Ascending aorta (tissue), 2 donors: ENCODE measurements around the gene XRN2. TPM values are rescaled to one million over a fixed set of nuclear protein-coding genes. Genes with fewer than 3 reads are reported as not detected.

Experiments used
- DNase-seq, 2 donors: peaks; one replicate each; pipeline ENCODE4 v3.0.0-alpha.2; 2019; ENCODE audit warnings: low spot score in 2 of 2
- H3K27ac ChIP-seq, 2 donors: fragments of 200-600 bp; sonication (generic); one replicate each; pipeline ENCODE4 v1.5.1; 2016 to 2017; ENCODE audit warnings: mild to moderate bottlenecking in 1 of 2
- H3K27me3 ChIP-seq: fragments of 200-600 bp; sonication (generic); one replicate; pipeline ENCODE4 v1.5.1; 2017
- H3K36me3 ChIP-seq, 2 donors: fragments of 200-600 bp; sonication (generic); one replicate each; pipeline ENCODE4 v1.5.1; 2016
- H3K4me1 ChIP-seq, 2 donors: fragments of 200-600 bp; sonication (generic); one replicate each; pipeline ENCODE4 v1.5.1; 2016 to 2017; ENCODE audit warnings: mild to moderate bottlenecking in 1 of 2
- H3K4me3 ChIP-seq, 2 donors: fragments of 200-600 bp; sonication (generic); one replicate each; pipeline ENCODE4 v1.5.1; 2016 to 2017; ENCODE audit warnings: mild to moderate bottlenecking in 1 of 2
- H3K9me3 ChIP-seq, 2 donors: fragments of 200-600 bp; sonication (generic); one replicate each; pipeline ENCODE4 v1.5.1; 2016
- intact Hi-C: fragments of 100-400 bp; cut with DNase I; formaldehyde crosslinking; loops from one replicate; pipeline ENCODE4 v1.15.1; 2023
- total RNA-seq: library from RNA; depleted of rRNA; stranded (reverse); fragments of >200 nt; gene quantifications from one replicate; pipeline ENCODE4 v1.1.0, GENCODE V29; 2016
- TF ChIP-seq, protein P1 (sequence below), 3 experiments: fragments of 200-600 bp in 2 of 3; fragments of 450-650 bp in 1 of 3; sonication (generic) in 2 of 3; IDR thresholded peaks; one replicate each; pipeline ENCODE4 v1.5.1; 2016 to 2019; ENCODE audit warnings: antibody characterized with exemption in 3 of 3, mild to moderate bottlenecking in 1 of 3, moderate library complexity in 1 of 3

The XRN2 gene
- total RNA-seq, 1 donor from 2014 or later = 19.5 TPM

DNA sequence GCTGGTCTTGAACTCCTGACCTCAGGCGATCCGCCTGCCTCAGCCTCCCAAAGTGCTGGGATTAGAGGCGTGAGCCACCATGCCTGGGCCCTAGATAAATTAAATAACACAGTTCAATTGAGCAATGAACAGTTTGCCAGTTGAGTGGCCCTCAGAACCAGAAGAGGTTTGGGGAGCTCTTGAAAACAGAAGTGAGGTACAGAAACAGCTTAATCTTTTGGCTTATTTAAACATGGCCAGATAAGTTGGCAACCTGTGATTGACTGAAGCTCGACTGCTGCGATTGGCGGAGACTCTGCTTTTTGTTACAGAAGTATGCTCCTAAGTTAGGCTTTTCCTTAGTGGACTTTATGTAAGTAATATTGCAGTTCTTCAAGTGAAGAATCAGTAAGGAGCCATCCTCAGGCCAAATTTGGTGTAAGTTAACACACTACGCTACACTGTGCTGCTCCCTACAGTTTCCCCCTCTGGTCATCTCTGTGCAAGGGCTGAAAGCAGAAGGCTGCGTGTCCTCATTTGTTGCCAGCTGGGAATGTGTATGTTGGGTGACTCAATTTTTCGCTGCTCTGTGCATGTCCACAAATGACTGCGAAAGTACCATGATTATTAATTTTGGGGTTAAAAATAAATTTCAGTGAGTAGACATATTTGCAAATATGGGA, 9.8 kb downstream of the XRN2 start:
- H3K36me3 ChIP-seq = peaks cover 0 to 5% of the 10 kb centered on the region in 2 donors
- H3K27me3 ChIP-seq = no peaks in the 10 kb centered on the region
- H3K4me3 ChIP-seq = no peak overlapping the region
- peaks cover 0 to 2% of the 10 kb centered on the region in 2 donors for H3K4me1 ChIP-seq
- no peak for DNase-seq
- TF ChIP-seq, protein P1, sequence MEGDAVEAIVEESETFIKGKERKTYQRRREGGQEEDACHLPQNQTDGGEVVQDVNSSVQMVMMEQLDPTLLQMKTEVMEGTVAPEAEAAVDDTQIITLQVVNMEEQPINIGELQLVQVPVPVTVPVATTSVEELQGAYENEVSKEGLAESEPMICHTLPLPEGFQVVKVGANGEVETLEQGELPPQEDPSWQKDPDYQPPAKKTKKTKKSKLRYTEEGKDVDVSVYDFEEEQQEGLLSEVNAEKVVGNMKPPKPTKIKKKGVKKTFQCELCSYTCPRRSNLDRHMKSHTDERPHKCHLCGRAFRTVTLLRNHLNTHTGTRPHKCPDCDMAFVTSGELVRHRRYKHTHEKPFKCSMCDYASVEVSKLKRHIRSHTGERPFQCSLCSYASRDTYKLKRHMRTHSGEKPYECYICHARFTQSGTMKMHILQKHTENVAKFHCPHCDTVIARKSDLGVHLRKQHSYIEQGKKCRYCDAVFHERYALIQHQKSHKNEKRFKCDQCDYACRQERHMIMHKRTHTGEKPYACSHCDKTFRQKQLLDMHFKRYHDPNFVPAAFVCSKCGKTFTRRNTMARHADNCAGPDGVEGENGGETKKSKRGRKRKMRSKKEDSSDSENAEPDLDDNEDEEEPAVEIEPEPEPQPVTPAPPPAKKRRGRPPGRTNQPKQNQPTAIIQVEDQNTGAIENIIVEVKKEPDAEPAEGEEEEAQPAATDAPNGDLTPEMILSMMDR (IDR thresholded peaks at IDR 0.05) = no peak
- H3K9me3 ChIP-seq = no peaks in the 10 kb centered on the region
- no peak overlapping the region for H3K27ac ChIP-seq
- intact Hi-C loops = no loop called here

DNA sequence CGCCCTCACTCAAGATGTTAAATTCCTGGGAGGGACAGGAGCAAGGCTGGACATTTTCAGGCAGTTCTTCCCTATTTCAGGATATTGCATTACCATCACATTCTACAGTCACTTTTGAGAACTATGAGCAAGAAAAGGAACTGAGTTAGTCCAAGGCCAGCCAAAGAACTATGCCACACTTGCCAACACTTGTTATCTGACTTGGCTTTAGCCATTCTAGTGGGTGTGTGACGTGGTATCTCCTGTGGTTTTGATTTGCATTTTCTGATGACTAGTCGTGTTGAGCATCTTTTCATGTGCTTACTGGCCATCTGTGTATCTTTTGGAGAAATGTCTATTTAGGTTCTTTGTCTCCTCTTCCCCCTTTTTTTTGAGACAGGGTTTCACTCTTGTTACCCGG, 12.0 kb downstream of the XRN2 start:
- Histone ChIP-seq H3K27me3 (no peaks in the 10 kb centered on the region), H3K36me3 (no peaks in the 10 kb centered on the region), H3K9me3 (no peaks in the 10 kb centered on the region), H3K4me1 (peaks cover 0 to 6% of the 10 kb centered on the region in 2 donors), H3K27ac (no peak overlapping the region), H3K4me3 (no peak overlapping the region)
- TF ChIP-seq, protein P1 (IDR thresholded peaks at IDR 0.05) = no peak
- DNase-seq = no peak
- intact Hi-C loops = loop anchor here (2.0 kb wide), 1 partner anchor 18 kb away; no protein-coding TSS in a partner anchor

DNA sequence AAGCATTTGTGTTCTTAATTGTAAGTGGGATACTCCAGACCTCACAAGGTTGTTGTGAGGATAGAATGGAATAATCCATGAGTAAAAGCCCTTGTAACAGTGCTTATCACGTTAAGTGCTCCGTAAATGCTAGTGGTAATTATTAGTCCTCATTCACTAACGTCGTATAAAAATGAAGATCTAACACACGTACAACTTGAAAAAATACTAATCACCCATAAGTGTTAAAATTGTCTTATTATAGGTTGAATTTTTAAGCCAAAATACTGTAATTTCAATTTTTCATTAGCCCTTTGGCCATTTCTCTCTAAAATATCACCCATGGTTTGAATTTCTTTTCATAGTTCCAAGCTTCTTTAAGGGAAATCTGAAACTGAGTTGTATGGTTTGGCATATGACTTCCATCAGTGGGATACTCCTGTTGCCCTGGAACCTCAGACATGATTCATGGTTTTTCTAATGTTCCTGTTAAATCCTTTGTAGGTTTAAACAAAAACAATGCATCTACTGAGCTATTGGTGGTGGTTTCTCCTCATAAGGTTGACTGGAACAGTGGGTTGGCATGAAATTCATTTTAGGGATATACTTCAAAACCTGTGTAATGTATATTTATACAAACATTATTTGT, 19.1 kb downstream of the XRN2 start:
- Histone ChIP-seq H3K4me3 (no peak overlapping the region), H3K27me3 (no peaks in the 10 kb centered on the region), H3K4me1 (peaks cover 4 to 17% of the 10 kb centered on the region in 2 donors), H3K9me3 (peaks cover 0 to 9% of the 10 kb centered on the region in 2 donors), H3K36me3 (no peaks in the 10 kb centered on the region), H3K27ac (no peak overlapping the region)
- no peak for DNase-seq
- intact Hi-C loops = no loop called here
- TF ChIP-seq, protein P1 (IDR thresholded peaks at IDR 0.05) = no peak

DNA sequence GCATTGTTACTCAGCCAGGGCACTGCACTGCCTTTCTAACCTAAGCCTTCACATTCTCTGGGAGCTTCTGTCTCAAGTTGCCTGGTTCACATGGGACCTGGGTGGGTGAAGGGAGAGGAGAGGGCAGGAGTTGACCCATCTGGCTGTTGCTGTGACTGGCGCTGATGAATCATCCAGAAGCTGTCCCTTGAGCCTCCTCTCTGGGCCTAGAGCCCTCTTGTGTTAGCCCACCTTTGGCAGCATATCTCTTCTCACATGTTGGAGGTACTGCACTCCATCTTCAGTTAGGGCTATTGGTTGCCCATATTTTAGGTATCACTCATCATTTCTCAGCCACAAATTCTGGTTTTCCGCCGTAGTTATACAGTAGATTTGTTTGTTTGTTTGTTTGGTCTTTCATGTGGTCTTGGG, 19.8 kb downstream of the XRN2 start:
- intact Hi-C loops = no loop called here
- Histone ChIP-seq H3K27me3 (no peaks in the 10 kb centered on the region), H3K4me3 (no peak overlapping the region), H3K36me3 (no peaks in the 10 kb centered on the region), H3K4me1 (peaks cover 4 to 17% of the 10 kb centered on the region in 2 donors), H3K9me3 (peaks cover 0 to 9% of the 10 kb centered on the region in 2 donors), H3K27ac (no peak overlapping the region)
- no peak for DNase-seq
- TF ChIP-seq, protein P1 (IDR thresholded peaks at IDR 0.05) = no peak

DNA sequence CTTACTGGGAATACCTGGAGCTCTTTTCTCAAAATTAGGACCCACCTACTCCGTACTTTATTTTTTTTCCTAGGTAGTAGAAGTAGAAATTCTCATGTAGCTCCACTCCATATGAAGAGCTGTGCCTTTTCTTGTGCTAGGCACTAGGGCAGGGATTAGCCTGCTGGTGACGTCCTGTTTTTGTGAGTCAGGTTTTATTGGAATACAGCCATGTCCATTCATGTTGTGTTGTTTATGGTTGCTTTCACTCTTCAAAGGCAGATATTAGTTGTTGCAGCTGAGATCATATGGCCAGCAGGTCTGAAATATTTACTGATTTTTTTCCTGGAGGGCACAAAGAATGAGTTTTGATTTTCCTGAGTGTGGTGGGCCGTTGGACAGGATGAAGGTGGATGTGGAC, 20.5 kb downstream of the XRN2 start:
- TF ChIP-seq, protein P1 (IDR thresholded peaks at IDR 0.05) = no peak
- no peak overlapping the region for H3K4me3 ChIP-seq
- intact Hi-C loops = no loop called here
- DNase-seq = no peak
- H3K36me3 ChIP-seq = peaks cover 0 to 3% of the 10 kb centered on the region in 2 donors
- no peak overlapping the region for H3K27ac ChIP-seq
- peaks cover 0 to 9% of the 10 kb centered on the region in 2 donors for H3K9me3 ChIP-seq
- H3K27me3 ChIP-seq = no peaks in the 10 kb centered on the region
- H3K4me1 ChIP-seq = peaks cover 4 to 16% of the 10 kb centered on the region in 2 donors
